Panc1 (cell line): ENCODE results near the gene CBL. TPM values are rescaled to one million over a fixed set of nuclear protein-coding genes. Genes with fewer than 3 reads are reported as not detected.
A peak's percentile ranks its signal among the peaks of the same experiment; 100 is the strongest.

Source experiments
- ATAC-seq: fragments of 200-7000 bp; cut with Tn5 transposase; 2 replicates; pipeline ENCODE4 v1.9.1; 2020; ENCODE audit warnings: mild to moderate bottlenecking, moderate library complexity
- BruUV-seq: library from RNA; stranded (reverse); fragments of 400-500 nt; replicated peaks from 2 replicates; lab custom pipeline; 2021; lab: Mats Ljungman, UMichigan
- CTCF ChIA-PET: fragments of 300-600 bp; sonication (Branson Sonifier 250); formaldehyde crosslinking; loops from one replicate; lab custom pipeline; 2022; ENCODE audit warnings: antibody characterized with exemption; lab: Charles Lee
- POLR2A ChIA-PET: fragments of 300-600 bp; sonication (Branson Sonifier 250); formaldehyde crosslinking; loops from one replicate; lab custom pipeline; 2022; ENCODE audit warnings: antibody characterized with exemption; lab: Charles Lee
- DNase-seq: peaks from one replicate; pipeline ENCODE4 v3.0.0-alpha.2; 2010; ENCODE audit warnings: low read depth, low spot score
- H3K27ac ChIP-seq: 2 replicates; pipeline ENCODE4 v1.5.1; 2011; ENCODE audit warnings: mild to moderate bottlenecking, low read length, inconsistent platforms
- H3K27me3 ChIP-seq: fragments of 200-500 bp; sonication (Bioruptor generic); 2 replicates; pipeline ENCODE4 v1.6.0; 2014; ENCODE audit warnings: low read length, inconsistent platforms; ENCODE audit not compliant: control insufficient read depth, insufficient read depth
- H3K36me3 ChIP-seq: fragments of 200-500 bp; sonication (Bioruptor generic); 2 replicates; pipeline ENCODE4 v1.5.1; 2014; ENCODE audit warnings: inconsistent platforms, mild to moderate bottlenecking, low read length, moderate library complexity; ENCODE audit not compliant: control insufficient read depth, insufficient read depth
- H3K4me1 ChIP-seq: 2 replicates; pipeline ENCODE4 v1.5.1; 2011; ENCODE audit warnings: inconsistent platforms, mild to moderate bottlenecking, low read length, moderate library complexity; ENCODE audit not compliant: control insufficient read depth, insufficient read depth
- H3K4me3 ChIP-seq, 2 experiments: 2 replicates each; pipeline ENCODE4 v1.5.1; 2011 to 2012; ENCODE audit warnings: low read depth in 2 of 2, low read length in 2 of 2, mild to moderate bottlenecking in 2 of 2, inconsistent platforms in 1 of 2, moderate library complexity in 1 of 2
- H3K9me3 ChIP-seq: fragments of 200-500 bp; sonication (Bioruptor generic); 2 replicates; pipeline ENCODE4 v1.5.1; 2014; ENCODE audit warnings: low read depth, mild to moderate bottlenecking, inconsistent platforms, low read length, moderate library complexity; ENCODE audit not compliant: control insufficient read depth, insufficient read depth
- POLR2AphosphoS5 ChIP-seq: IDR thresholded peaks from 2 replicates; pipeline ENCODE4 v1.6.1; 2012; ENCODE audit warnings: mild to moderate bottlenecking, low read depth, low read length, moderate library complexity
- SIN3A ChIP-seq: IDR thresholded peaks from 2 replicates; pipeline ENCODE4 v1.6.1; 2012; ENCODE audit warnings: low read depth, mild to moderate bottlenecking, low read length, moderate library complexity, borderline replicate concordance; ENCODE audit not compliant: insufficient read depth
- TCF7L2 ChIP-seq: IDR thresholded peaks from 2 replicates; pipeline ENCODE4 v1.6.1; 2011; ENCODE audit warnings: mild to moderate bottlenecking, low read depth, low read length, inconsistent platforms
- in situ Hi-C: cut with HindIII; loops from 2 replicates; pipeline ENCODE4 v1.10.0; 2016; ENCODE audit warnings: low sequenced_read_pairs, low pct_unique_long_range_greater_than_20kb
- intact Hi-C: fragments of 100-400 bp; cut with micrococcal nuclease; formaldehyde crosslinking; loops from one replicate; pipeline ENCODE4 v1.10.0; 2022; ENCODE audit not compliant: unreplicated experiment
- total RNA-seq: library from RNA; stranded (reverse); gene quantifications from one replicate; pipeline ENCODE4 v1.2.1, GENCODE V29; 2021; ENCODE audit not compliant: unreplicated experiment
- TF ChIP-seq, protein P1 (sequence below): fragments of 450-650 bp; IDR thresholded peaks from 2 replicates; pipeline ENCODE4 v1.5.1; 2017; ENCODE audit warnings: mild to moderate bottlenecking
- TF ChIP-seq, protein P2 (sequence below), 2 experiments: IDR thresholded peaks; 2 replicates each; pipeline ENCODE4 v1.6.1; 2011 to 2012; ENCODE audit warnings: low read depth in 2 of 2, control low read depth in 1 of 2, low read length in 1 of 2, mild to moderate bottlenecking in 1 of 2, moderate library complexity in 1 of 2; ENCODE audit not compliant: insufficient read depth in 1 of 2

CBL gene
- total RNA-seq, 1 experiment from 2014 or later: 69.9 TPM

DNA sequence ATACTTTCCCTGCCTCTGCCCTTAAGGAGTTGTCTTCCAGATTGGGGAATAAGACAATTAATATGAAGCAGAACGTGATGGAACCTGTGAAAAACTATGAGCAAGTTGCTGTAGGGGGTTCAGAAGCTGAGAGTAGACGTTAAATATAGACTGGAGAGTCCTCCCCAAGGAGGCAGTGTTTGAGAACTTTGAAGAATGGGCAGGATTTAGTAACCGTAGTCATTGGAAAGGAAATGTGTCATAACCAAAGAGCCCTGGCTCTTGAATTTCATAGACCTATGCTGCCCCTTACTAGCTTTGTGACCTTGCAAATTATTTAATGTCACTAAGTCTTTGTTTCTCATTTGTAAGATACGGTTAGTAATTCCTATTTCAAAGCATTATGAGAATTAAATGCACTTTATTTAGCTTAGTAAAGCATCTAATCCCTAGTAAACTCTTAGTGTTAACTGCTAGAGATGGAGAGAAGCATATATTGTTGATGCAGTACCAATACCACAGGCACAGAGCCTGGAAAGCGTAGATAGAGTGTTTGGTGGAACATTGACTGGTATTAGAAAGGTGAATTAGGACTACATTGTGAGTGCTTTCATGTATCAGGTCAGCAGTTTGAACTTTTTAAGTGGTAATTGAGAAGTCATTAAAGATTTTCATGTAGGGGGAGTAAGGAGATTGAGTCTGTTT is 56.7 kb downstream of the CBL start:
- in situ Hi-C loops (no loop called here), intact Hi-C loops (no loop called here)
- DNase-seq (no peak), ATAC-seq (peak; percentile 60)
- H3K4me1 ChIP-seq: peaks cover 14% of the 10 kb centered on the region
- no peak overlapping the region for H3K4me3 ChIP-seq
- BruUV-seq: no TSS peak
- POLR2A ChIA-PET: no interaction called here
- H3K36me3 ChIP-seq: no peaks in the 10 kb centered on the region
- no peak overlapping the region for H3K27ac ChIP-seq
- H3K9me3 ChIP-seq: no peaks in the 10 kb centered on the region
- no peaks in the 10 kb centered on the region for H3K27me3 ChIP-seq
- CTCF ChIA-PET: no interaction called here
- TF ChIP-seq, protein P1, sequence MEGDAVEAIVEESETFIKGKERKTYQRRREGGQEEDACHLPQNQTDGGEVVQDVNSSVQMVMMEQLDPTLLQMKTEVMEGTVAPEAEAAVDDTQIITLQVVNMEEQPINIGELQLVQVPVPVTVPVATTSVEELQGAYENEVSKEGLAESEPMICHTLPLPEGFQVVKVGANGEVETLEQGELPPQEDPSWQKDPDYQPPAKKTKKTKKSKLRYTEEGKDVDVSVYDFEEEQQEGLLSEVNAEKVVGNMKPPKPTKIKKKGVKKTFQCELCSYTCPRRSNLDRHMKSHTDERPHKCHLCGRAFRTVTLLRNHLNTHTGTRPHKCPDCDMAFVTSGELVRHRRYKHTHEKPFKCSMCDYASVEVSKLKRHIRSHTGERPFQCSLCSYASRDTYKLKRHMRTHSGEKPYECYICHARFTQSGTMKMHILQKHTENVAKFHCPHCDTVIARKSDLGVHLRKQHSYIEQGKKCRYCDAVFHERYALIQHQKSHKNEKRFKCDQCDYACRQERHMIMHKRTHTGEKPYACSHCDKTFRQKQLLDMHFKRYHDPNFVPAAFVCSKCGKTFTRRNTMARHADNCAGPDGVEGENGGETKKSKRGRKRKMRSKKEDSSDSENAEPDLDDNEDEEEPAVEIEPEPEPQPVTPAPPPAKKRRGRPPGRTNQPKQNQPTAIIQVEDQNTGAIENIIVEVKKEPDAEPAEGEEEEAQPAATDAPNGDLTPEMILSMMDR: no peak
- no peak for TF ChIP-seq POLR2AphosphoS5
- TF ChIP-seq TCF7L2: no peak
- TF ChIP-seq, protein P2, sequence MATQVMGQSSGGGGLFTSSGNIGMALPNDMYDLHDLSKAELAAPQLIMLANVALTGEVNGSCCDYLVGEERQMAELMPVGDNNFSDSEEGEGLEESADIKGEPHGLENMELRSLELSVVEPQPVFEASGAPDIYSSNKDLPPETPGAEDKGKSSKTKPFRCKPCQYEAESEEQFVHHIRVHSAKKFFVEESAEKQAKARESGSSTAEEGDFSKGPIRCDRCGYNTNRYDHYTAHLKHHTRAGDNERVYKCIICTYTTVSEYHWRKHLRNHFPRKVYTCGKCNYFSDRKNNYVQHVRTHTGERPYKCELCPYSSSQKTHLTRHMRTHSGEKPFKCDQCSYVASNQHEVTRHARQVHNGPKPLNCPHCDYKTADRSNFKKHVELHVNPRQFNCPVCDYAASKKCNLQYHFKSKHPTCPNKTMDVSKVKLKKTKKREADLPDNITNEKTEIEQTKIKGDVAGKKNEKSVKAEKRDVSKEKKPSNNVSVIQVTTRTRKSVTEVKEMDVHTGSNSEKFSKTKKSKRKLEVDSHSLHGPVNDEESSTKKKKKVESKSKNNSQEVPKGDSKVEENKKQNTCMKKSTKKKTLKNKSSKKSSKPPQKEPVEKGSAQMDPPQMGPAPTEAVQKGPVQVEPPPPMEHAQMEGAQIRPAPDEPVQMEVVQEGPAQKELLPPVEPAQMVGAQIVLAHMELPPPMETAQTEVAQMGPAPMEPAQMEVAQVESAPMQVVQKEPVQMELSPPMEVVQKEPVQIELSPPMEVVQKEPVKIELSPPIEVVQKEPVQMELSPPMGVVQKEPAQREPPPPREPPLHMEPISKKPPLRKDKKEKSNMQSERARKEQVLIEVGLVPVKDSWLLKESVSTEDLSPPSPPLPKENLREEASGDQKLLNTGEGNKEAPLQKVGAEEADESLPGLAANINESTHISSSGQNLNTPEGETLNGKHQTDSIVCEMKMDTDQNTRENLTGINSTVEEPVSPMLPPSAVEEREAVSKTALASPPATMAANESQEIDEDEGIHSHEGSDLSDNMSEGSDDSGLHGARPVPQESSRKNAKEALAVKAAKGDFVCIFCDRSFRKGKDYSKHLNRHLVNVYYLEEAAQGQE (IDR thresholded peaks at IDR 0.05; ENCODE audit: insufficient read depth in 1 of 2, low read depth in 2 of 2, low read length in 1 of 2): no peak
- no peak for TF ChIP-seq SIN3A

DNA sequence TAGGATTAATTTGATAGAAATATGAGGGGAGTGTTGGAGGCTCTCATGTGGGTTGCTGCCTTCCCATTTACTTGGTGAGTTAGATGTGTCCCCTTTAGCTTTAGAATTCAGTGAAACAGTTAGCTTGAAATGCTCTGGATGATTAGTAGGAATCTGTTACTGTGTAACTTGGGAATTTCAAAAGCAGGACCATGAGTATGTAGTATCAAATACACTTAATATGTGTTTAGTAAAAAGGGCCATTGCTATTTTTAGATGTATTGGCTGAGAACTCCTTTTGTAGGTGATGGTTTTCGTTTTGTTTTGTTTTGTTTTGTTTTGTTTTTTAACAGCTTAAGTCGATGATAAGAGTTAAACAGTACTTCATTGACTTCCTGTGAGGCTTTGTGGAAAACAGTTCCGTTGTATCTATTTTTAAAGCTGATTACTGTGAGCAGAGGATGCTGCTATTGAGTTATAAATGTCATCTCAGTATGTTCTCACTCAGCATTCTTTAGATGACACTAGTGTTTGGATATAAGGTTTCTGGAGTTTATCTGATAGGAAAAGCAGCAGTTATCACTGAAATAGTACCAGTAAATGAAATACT is 57.3 kb downstream of the CBL start:
- Histone ChIP-seq H3K9me3 (no peaks in the 10 kb centered on the region), H3K4me3 (no peak overlapping the region), H3K27me3 (no peaks in the 10 kb centered on the region), H3K27ac (no peak overlapping the region), H3K4me1 (peaks cover 14% of the 10 kb centered on the region), H3K36me3 (no peaks in the 10 kb centered on the region)
- ATAC-seq (no peak), DNase-seq (no peak)
- ChIA-PET CTCF (interaction anchor here (0.6 kb wide), 1 partner anchor 117 kb away, joined by 5 read pairs; no protein-coding TSS in a partner anchor), POLR2A (no interaction called here)
- TF ChIP-seq POLR2AphosphoS5 (no peak), SIN3A (no peak), TCF7L2 (no peak)
- TF ChIP-seq, protein P1: no peak
- TF ChIP-seq, protein P2 (IDR thresholded peaks at IDR 0.05; ENCODE audit: insufficient read depth in 1 of 2, low read depth in 2 of 2, low read length in 1 of 2): no peak
- intact Hi-C loops (no loop called here), in situ Hi-C loops (no loop called here)
- no TSS peak for BruUV-seq
